ENCODE measurements around the gene TASP1. TPM values are rescaled to one million over a fixed set of nuclear protein-coding genes. Genes with fewer than 3 reads are reported as not detected.

TASP1 gene
- total and polyA plus RNA-seq, 10 of the 15 experiments (the other 5 are each of a cell fraction or from before 2014, with no cell fraction given), result 7.4 to 17.8 (median 10.5) TPM

- TF ChIP-seq HDGF (IDR thresholded peaks at IDR 0.05) (no peak), RUNX3 (IDR thresholded peaks at IDR 0.05; ENCODE audit: low read length) (no peak)
These were observed 283.3 kb downstream of the TASP1 start (continued) for GRCh38 chr20:13355411-13355810.

GRCh38 chr20:13353261-13353945 is 285.3 kb downstream of the TASP1 start:
- BruUV-seq (replicated peaks), result no TSS peak
- Histone ChIP-seq H3K9ac (ENCODE audit: control insufficient read depth, insufficient read depth, low read length) (no peak overlapping the region), H3K4me1 (ENCODE audit: control insufficient read depth, insufficient read depth, low read length) (no peaks in the 10 kb centered on the region), H3K9me3 (replicated peaks; ENCODE audit: control insufficient read depth, insufficient read depth, low read length) (no peaks in the 10 kb centered on the region), H2AFZ (ENCODE audit: control insufficient read depth, low read depth, low read length) (no peak overlapping the region), H3K4me3 (no peak overlapping the region), H3K36me3 (ENCODE audit: control insufficient read depth in 2 of 2, insufficient read depth in 2 of 2, low read length in 1 of 2) (no peaks in the 10 kb centered on the region), H3K4me2 (ENCODE audit: control insufficient read depth, insufficient read depth) (no peak overlapping the region), H4K20me1 (ENCODE audit: control insufficient read depth, insufficient read depth) (no peaks in the 10 kb centered on the region), H3K79me2 (ENCODE audit: control insufficient read depth, insufficient read depth, low read length) (no peaks in the 10 kb centered on the region), H3K27me3 (replicated peaks in 1 of 2; ENCODE audit: control insufficient read depth in 2 of 2, insufficient read depth in 2 of 2, low read length in 1 of 2) (no peaks in the 10 kb centered on the region), H3K27ac (ENCODE audit: control insufficient read depth, insufficient read depth) (no peak overlapping the region)
- intact Hi-C loops (cut with micrococcal nuclease; ENCODE audit: unreplicated experiment) (no loop called here), in situ Hi-C loops (cut with MboI) (no loop called here)
- ChIA-PET SMC1A (ENCODE audit: uncharacterized antibody, unreplicated experiment) (interaction anchor here (0.8 to 1.6 kb wide), 6 partner anchors 8 to 193 kb away, joined by 3 to 4 read pairs (median 3); no protein-coding TSS in a partner anchor), RAD21 (ENCODE audit: unreplicated experiment) (interaction anchor here (0.6 to 0.8 kb wide), 2 partner anchors 13 to 193 kb away, joined by 3 read pairs; no protein-coding TSS in a partner anchor), CTCF (interaction anchor here (0.6 to 1.2 kb wide), 4 partner anchors 29 to 722 kb away, joined by 3 read pairs; no protein-coding TSS in a partner anchor), POLR2A (no interaction called here)
- DNase-seq (ENCODE audit: low read depth, low spot score) (no peak), FAIRE-seq (no peak), ATAC-seq (no peak)
- TF ChIP-seq NBN (IDR thresholded peaks at IDR 0.05), result no peak
- 49% methylated on average over 2 of the region's 2 CpGs for WGBS (ENCODE audit: insufficient coverage, insufficient replicate concordance, low lambda C conversion rate, missing lambda C conversion rate)

DNA sequence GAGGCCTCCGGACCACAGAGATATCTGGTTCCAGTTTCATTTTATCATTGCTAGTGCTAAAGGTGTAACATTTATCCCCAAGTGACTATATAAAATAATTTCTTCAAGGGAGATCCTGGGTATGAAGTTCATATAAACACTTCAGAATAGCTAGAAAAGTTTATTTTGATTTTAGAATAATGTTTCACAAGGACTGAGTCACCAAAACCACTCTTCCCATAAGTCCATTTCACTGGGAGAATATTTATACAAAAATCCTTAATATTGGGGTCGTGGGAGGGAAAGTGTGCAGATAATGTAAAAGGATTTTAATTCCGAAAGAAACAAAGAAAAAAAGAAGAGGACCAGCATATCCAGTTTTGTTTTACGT is 289.5 kb downstream of the TASP1 start:
- no peaks in the 10 kb centered on the region for H3K36me3 ChIP-seq (ENCODE audit: control insufficient read depth in 2 of 2, insufficient read depth in 2 of 2, low read length in 1 of 2)
- WGBS (ENCODE audit: insufficient coverage, insufficient replicate concordance, low lambda C conversion rate, missing lambda C conversion rate), result 43% methylated on average over 4 of the region's 4 CpGs
- no peaks in the 10 kb centered on the region for H3K4me1 ChIP-seq (ENCODE audit: control insufficient read depth, insufficient read depth, low read length)
- POLR2A ChIA-PET, result interaction anchor here (0.6 to 1.7 kb wide), 2 partner anchors 10 to 13 kb away, joined by 3 to 6 read pairs; no protein-coding TSS in a partner anchor
- H3K79me2 ChIP-seq (ENCODE audit: control insufficient read depth, insufficient read depth, low read length), result no peaks in the 10 kb centered on the region
- H4K20me1 ChIP-seq (ENCODE audit: control insufficient read depth, insufficient read depth), result no peaks in the 10 kb centered on the region
- no peak overlapping the region for H3K4me2 ChIP-seq (ENCODE audit: control insufficient read depth, insufficient read depth)
- no peak overlapping the region for H3K9ac ChIP-seq (ENCODE audit: control insufficient read depth, insufficient read depth, low read length)
- RAD21 ChIA-PET (ENCODE audit: unreplicated experiment), result interaction anchor here (1.1 to 1.9 kb wide), 2 partner anchors 10 to 197 kb away, joined by 3 to 4 read pairs; no protein-coding TSS in a partner anchor
- no peak overlapping the region for H3K27ac ChIP-seq (ENCODE audit: control insufficient read depth, insufficient read depth)
- no peak overlapping the region for H3K4me3 ChIP-seq
- ATAC-seq (no peak), DNase-seq (ENCODE audit: low read depth, low spot score) (no peak), FAIRE-seq (no peak)
- no peak overlapping the region for H2AFZ ChIP-seq (ENCODE audit: control insufficient read depth, low read depth, low read length)
- no peaks in the 10 kb centered on the region for H3K9me3 ChIP-seq (replicated peaks; ENCODE audit: control insufficient read depth, insufficient read depth, low read length)
- SMC1A ChIA-PET (ENCODE audit: uncharacterized antibody, unreplicated experiment), result interaction anchor here (1.0 to 1.6 kb wide), 4 partner anchors 10 to 263 kb away, joined by 3 to 7 read pairs (median 4); no protein-coding TSS in a partner anchor
- no TSS peak for BruUV-seq (replicated peaks)
- CTCF ChIA-PET, result interaction anchor here (1.0 to 1.6 kb wide), 2 partner anchors 9 to 199 kb away, joined by 3 to 9 read pairs; no protein-coding TSS in a partner anchor
- intact Hi-C loops (cut with micrococcal nuclease; ENCODE audit: unreplicated experiment) (no loop called here), in situ Hi-C loops (cut with MboI) (no loop called here)
- H3K27me3 ChIP-seq (replicated peaks in 1 of 2; ENCODE audit: control insufficient read depth in 2 of 2, insufficient read depth in 2 of 2, low read length in 1 of 2), result no peaks in the 10 kb centered on the region
- TF ChIP-seq, protein P1, sequence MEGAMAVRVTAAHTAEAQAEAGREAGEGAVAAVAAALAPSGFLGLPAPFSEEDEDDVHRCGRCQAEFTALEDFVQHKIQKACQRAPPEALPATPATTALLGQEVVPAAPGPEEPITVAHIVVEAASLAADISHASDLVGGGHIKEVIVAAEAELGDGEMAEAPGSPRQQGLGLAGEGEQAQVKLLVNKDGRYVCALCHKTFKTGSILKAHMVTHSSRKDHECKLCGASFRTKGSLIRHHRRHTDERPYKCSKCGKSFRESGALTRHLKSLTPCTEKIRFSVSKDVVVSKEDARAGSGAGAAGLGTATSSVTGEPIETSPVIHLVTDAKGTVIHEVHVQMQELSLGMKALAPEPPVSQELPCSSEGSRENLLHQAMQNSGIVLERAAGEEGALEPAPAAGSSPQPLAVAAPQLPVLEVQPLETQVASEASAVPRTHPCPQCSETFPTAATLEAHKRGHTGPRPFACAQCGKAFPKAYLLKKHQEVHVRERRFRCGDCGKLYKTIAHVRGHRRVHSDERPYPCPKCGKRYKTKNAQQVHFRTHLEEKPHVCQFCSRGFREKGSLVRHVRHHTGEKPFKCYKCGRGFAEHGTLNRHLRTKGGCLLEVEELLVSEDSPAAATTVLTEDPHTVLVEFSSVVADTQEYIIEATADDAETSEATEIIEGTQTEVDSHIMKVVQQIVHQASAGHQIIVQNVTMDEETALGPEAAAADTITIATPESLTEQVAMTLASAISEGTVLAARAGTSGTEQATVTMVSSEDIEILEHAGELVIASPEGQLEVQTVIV (IDR thresholded peaks at IDR 0.05; ENCODE audit: borderline replicate concordance, partially characterized antibody), result no peak
- TF ChIP-seq MEF2B (IDR thresholded peaks at IDR 0.05; ENCODE audit: partially characterized antibody, poor library complexity, severe bottlenecking) (no peak), FOS (IDR thresholded peaks at IDR 0.05; ENCODE audit: borderline replicate concordance, extremely low read depth, insufficient read length) (no peak), TCF3 (IDR thresholded peaks at IDR 0.05; ENCODE audit: borderline replicate concordance, insufficient read depth, low read depth, low read length) (no peak), SRF (IDR thresholded peaks at IDR 0.05; ENCODE audit: low read depth in 2 of 2, low read length in 2 of 2) (no peak), CHD4 (IDR thresholded peaks at IDR 0.05) (no peak), BHLHE40 (IDR thresholded peaks at IDR 0.05; ENCODE audit: borderline replicate concordance in 1 of 2, low read depth in 2 of 2, low read length in 1 of 2) (no peak)
- TF ChIP-seq, protein P2, sequence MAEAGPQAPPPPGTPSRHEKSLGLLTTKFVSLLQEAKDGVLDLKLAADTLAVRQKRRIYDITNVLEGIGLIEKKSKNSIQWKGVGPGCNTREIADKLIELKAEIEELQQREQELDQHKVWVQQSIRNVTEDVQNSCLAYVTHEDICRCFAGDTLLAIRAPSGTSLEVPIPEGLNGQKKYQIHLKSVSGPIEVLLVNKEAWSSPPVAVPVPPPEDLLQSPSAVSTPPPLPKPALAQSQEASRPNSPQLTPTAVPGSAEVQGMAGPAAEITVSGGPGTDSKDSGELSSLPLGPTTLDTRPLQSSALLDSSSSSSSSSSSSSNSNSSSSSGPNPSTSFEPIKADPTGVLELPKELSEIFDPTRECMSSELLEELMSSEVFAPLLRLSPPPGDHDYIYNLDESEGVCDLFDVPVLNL (IDR thresholded peaks at IDR 0.05; ENCODE audit: low read depth, low read length), result no peak

Data from GM12878 (cell line).